HUES64 (cell line): Measurements from ENCODE around the gene CSGALNACT2.

Experiments used
- H3K27ac ChIP-seq: 2 replicates; pipeline ENCODE4 v1.7.0; 2013; ENCODE audit warnings: low read depth, low read length, inconsistent platforms
- H3K27me3 ChIP-seq: 2 replicates; pipeline ENCODE4 v1.6.1; 2013; ENCODE audit warnings: mild to moderate bottlenecking, low read length; ENCODE audit not compliant: insufficient read depth
- H3K36me3 ChIP-seq: 2 replicates; pipeline ENCODE4 v1.6.1; 2013; ENCODE audit warnings: mild to moderate bottlenecking, low read length; ENCODE audit not compliant: insufficient read depth
- H3K4me1 ChIP-seq: 2 replicates; pipeline ENCODE4 v1.6.1; 2013; ENCODE audit warnings: mild to moderate bottlenecking, low read length, moderate library complexity; ENCODE audit not compliant: insufficient read depth
- H3K4me3 ChIP-seq: 2 replicates; pipeline ENCODE4 v1.5.1; 2013; ENCODE audit warnings: mild to moderate bottlenecking, low read length, moderate library complexity
- H3K9ac ChIP-seq: 2 replicates; pipeline ENCODE4 v1.6.1; 2013; ENCODE audit warnings: mild to moderate bottlenecking, low read depth, low read length
- H3K9me3 ChIP-seq: 2 replicates; pipeline ENCODE4 v1.6.1; 2013; ENCODE audit warnings: low read depth, low read length; ENCODE audit not compliant: insufficient read depth
- WGBS: fragments of 150-250, 120-280 bp; methylation state at CpG from one replicate; pipeline ENCODE4 v1.1.7; 2013; ENCODE audit warnings: missing lambda C conversion rate; 5-methylcytosine and 5-hydroxymethylcytosine counted together

The CSGALNACT2 gene

DNA sequence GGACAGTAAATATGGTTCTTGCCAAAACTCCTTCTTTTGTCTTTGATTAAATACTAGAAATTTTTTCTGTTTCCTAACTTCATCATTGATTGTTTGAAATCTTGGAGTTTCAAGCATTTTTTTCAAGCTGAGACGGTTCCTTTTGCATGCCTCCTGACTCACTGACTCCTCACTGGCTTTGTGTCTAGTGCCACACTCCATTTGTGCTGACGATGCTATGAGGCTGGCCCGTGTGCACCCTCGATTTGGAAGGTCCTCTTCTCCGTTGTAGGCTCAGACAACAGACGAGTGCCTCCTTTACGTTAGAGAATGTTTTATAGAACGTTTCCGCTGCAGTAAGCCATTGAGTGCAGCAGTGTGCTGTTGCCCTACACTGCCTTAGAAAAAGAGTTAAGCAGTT lies 10.8 kb upstream of the CSGALNACT2 start:
- Histone ChIP-seq H3K9ac (no peak overlapping the region), H3K9me3 (no peaks in the 10 kb centered on the region), H3K4me3 (no peak overlapping the region), H3K4me1 (0 out of 2 replicates have a peak, but pooled peaks cover 5% of the 10 kb centered on the region), H3K27ac (no peak overlapping the region), H3K27me3 (no peaks in the 10 kb centered on the region), H3K36me3 (no peaks in the 10 kb centered on the region)
- WGBS: 92% methylated on average over 9 of the region's 9 CpGs

DNA sequence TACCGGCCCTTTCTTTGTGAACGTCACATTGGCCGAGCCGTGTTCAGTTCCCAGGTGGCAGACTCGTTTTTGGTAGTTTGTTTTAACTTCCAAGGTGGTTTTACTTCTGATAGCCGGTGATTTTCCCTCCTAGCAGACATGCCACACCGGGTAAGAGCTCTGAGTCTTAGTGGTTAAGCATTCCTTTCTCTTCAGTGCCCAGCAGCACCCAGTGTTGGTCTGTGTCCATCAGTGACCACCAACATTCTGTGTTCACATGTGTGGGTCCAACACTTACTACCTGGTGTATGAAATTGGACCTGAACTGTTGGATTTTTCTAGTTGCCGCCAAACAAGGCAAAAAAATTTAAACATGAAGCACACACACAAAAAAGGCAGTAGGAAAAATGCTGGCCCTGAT lies 9.9 kb upstream of the CSGALNACT2 start:
- H3K27me3 ChIP-seq: no peaks in the 10 kb centered on the region
- WGBS: 84% methylated on average over 8 of the region's 8 CpGs
- 0 out of 2 replicates have a peak, but pooled peaks cover 5% of the 10 kb centered on the region for H3K4me1 ChIP-seq
- no peak overlapping the region for H3K27ac ChIP-seq
- no peak overlapping the region for H3K4me3 ChIP-seq
- H3K9ac ChIP-seq: no peak overlapping the region
- no peaks in the 10 kb centered on the region for H3K36me3 ChIP-seq
- H3K9me3 ChIP-seq: no peaks in the 10 kb centered on the region

DNA sequence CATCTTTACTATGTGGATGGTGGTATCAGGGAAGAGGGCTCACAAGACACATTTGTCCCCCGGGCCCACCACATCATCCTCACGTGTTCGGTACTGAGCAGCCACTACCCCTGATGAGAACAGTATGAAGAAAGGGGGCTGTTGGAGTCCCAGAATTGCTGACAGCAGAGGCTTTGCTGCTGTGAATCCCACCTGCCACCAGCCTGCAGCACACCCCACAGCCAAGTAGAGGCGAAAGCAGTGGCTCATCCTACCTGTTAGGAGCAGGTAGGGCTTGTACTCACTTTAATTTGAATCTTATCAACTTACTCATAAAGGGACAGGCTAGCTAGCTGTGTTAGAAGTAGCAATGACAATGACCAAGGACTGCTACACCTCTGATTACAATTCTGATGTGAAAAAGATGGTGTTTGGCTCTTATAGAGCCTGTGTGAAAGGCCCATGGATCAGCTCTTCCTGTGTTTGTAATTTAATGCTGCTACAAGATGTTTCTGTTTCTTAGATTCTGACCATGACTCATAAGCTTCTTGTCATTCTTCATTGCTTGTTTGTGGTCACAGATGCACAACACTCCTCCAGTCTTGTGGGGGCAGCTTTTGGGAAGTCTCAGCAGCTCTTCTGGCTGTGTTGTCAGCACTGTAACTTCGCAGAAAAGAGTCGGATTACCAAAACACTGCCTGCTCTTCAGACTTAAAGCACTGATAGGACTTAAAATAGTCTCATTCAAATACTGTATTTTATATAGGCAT lies 9.1 kb upstream of the CSGALNACT2 start:
- Histone ChIP-seq H3K4me1 (0 out of 2 replicates have a peak, but pooled peaks cover 5% of the 10 kb centered on the region), H3K4me3 (no peak overlapping the region), H3K27ac (no peak overlapping the region)

DNA sequence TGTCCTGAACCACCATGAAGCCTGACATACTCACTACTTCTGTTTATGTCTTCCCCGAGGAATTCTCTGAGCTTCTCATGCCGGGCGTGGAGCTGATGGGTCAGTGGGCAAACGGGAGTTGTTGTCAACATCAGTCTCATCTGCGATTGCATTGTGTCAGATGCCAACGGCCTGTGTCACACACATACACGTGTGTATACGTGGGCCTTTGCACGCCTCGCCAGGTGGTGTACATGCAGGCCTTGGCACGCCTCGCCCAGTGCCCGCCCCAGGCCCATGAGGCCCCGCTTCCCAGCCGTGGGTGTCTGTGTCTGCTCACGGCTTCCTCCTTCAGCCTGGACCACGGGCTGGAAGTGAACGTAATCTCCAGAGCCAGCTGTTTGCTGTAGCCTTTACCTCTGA lies 7.5 kb upstream of the CSGALNACT2 start:
- Histone ChIP-seq H3K9ac (no peak overlapping the region), H3K4me1 (0 out of 2 replicates have a peak, but pooled peaks cover 5% of the 10 kb centered on the region), H3K4me3 (no peak overlapping the region), H3K27ac (no peak overlapping the region), H3K9me3 (no peaks in the 10 kb centered on the region), H3K27me3 (no peaks in the 10 kb centered on the region), H3K36me3 (no peaks in the 10 kb centered on the region)
- 94% methylated on average over 18 of the region's 18 CpGs for WGBS

More for the DNA sequence above, 9.1 kb upstream of the CSGALNACT2 start:
- Histone ChIP-seq H3K36me3 (no peaks in the 10 kb centered on the region), H3K9ac (no peak overlapping the region), H3K9me3 (no peaks in the 10 kb centered on the region), H3K27me3 (no peaks in the 10 kb centered on the region)
- WGBS: 84% methylated on average over 6 of the region's 6 CpGs

DNA sequence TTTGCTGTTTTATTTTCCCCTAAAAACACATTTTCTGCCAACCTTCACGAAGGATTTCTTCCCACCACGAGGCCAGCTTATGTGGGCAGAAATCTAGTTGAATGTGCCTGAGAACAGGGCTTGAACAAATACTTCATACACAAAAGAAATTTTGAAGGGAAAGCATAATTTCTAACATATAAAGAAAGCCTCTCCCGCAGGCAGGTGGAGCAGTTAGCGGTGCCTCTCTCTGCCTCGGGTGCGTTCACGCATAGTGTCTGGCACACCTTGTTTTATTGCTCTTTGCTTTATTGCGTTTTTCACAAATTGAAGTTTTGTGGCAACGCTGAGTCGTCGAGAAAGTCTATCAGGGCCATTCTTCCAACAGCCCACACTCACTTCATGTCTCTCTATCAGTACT lies 7.0 kb upstream of the CSGALNACT2 start:
- Histone ChIP-seq H3K4me1 (0 out of 2 replicates have a peak, but pooled peaks cover 5% of the 10 kb centered on the region), H3K9me3 (no peaks in the 10 kb centered on the region), H3K4me3 (no peak overlapping the region), H3K36me3 (no peaks in the 10 kb centered on the region), H3K9ac (no peak overlapping the region), H3K27ac (no peak overlapping the region), H3K27me3 (no peaks in the 10 kb centered on the region; the same call in 1 of the 2 replicates)
- 96% methylated on average over 11 of the region's 11 CpGs for WGBS

DNA sequence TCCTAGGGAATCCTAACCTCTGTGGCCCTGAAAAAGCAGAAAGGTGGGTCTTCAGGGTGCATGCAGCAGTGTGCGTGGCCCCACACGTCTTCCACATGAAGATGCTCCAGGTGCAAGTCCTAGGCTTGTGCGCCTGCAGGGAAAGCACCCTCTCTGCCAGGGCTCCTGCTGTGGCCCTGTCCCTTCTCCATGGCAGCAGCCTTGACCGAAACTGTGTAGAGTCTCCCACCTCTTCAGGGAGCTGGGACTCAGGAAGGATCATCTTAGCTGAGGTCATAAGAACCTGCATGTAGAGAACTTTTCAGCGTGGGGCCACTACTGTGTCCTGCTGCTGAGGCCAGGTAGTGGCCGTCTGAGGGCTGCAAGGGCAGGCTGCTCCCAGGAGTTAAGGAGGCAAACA lies 6.3 kb upstream of the CSGALNACT2 start:
- H3K27me3 ChIP-seq: peaks cover 6% of the 10 kb centered on the region; the same call in 1 of the 2 replicates
- no peak overlapping the region for H3K9ac ChIP-seq
- 0 out of 2 replicates have a peak, but pooled peaks cover 5% of the 10 kb centered on the region for H3K4me1 ChIP-seq
- no peaks in the 10 kb centered on the region for H3K36me3 ChIP-seq
- WGBS: 91% methylated on average over 6 of the region's 6 CpGs
- H3K4me3 ChIP-seq: no peak overlapping the region
- no peaks in the 10 kb centered on the region for H3K9me3 ChIP-seq
- no peak overlapping the region for H3K27ac ChIP-seq

DNA sequence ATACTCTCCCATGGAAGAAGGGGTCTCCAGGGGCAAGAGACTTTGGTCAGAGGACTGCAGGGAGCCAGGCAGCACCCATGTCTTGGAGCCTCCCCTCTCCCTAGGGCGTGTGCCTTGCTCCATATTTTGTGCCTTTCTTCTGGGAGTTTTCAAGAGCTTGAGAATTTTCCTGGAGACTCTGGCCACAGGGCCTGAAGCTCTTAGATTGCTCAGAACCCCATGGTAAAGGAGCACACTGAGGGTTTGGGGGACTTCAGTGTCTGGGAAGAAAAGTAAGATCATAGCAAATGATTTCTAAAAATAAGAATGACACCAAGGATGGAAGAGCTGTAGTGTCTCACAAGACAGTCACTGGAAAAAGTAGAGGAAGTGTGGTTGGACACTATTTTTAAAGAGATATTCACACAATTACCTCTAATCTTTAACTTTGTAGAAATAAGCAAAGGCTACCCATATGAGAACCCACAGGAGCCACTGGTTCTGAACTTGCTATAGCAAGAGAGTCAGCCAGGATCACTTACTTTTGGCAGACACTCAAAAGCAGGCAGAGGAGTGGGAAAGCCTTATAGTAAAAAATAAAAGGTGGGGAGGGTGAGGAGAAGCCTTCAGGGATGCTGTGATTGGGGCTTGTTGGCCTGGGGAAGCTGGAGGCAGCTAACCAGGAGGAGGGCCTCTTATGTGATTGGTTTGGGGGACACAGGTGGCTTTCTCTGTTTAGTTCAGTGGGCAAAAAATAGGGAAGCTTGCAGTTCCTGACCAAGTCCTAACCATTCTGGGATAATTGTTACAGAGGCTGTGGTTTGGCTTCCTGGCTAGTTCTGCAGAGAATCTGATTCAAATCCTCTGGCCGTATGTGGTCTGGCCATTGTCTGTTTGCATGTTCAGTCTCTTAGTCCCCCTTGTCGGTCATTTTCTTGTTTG lies 5.1 kb upstream of the CSGALNACT2 start:
- H3K9ac ChIP-seq: no peak overlapping the region
- peaks cover 12% of the 10 kb centered on the region for H3K27me3 ChIP-seq
- H3K27ac ChIP-seq: no peak overlapping the region
- WGBS: 86% methylated on average over 3 of the region's 3 CpGs
- 0 out of 2 replicates have a peak, but pooled peaks cover 5% of the 10 kb centered on the region for H3K4me1 ChIP-seq
- H3K9me3 ChIP-seq: no peaks in the 10 kb centered on the region
- H3K4me3 ChIP-seq: no peak overlapping the region
- no peaks in the 10 kb centered on the region for H3K36me3 ChIP-seq

DNA sequence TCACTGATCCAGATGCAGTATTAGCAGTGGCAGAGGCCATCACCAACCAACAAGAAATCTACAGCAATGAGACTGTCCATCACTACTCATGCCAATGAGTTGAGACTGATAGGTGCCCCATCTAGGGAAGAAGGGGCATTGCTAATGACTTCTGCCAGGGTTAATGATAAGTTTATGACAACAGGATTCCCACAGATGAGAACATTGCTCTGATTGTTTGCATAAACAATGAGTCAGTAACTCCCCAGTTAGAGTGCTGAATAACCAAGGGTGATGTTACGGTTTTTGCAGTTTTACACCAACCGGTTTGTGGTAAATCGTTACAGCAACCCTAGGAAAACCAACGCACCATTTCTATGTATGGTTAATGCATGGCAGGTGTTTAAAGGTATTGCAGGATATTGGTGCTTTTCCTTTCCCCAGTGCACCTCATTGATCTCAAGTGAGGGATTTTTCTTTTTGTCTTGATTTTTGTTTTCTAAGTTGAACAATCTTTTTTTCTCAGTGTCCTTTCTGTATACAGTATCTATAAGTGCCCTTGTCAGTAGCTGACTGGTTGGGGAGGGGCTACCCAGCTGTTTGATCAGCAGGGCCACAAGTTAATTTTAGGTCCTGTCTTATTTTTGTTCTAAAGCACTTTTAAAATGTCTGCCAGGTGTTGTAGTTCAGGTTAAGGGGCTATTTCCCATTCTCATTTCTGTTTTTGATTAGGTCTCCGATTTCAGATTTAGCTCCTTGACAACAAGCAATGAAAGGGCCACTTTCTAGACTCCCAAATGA lies 3.9 kb upstream of the CSGALNACT2 start:
- Histone ChIP-seq H3K4me1 (peaks cover 8% of the 10 kb centered on the region), H3K27me3 (peaks cover 17% of the 10 kb centered on the region), H3K27ac (no peak overlapping the region), H3K9ac (no peak overlapping the region), H3K9me3 (no peaks in the 10 kb centered on the region), H3K4me3 (no peak overlapping the region), H3K36me3 (no peaks in the 10 kb centered on the region)
- 91% methylated on average over 5 of the region's 5 CpGs for WGBS

DNA sequence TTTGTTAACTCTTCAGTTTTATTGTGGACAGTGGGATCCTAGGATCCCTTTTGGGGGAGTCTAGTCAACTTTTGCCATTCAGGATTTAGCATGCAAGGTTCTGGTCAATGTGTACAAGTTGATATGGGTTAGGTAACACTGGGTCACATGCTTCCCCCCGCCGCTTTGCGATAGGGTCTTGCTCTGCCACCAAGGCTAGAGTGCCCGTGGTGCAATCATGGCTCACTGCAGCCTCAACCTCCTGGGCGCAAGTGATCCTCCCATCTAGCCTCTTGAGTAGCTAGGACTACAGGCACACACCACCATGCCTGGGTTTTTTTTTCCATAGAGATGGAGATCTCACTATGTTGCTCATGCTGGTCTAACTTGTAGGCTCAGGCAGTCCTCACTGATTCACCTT lies 3.2 kb upstream of the CSGALNACT2 start:
- WGBS: 95% methylated on average over 5 of the region's 5 CpGs
- H3K27ac ChIP-seq: no peak overlapping the region
- no peak overlapping the region for H3K4me3 ChIP-seq
- no peaks in the 10 kb centered on the region for H3K36me3 ChIP-seq
- H3K9me3 ChIP-seq: no peaks in the 10 kb centered on the region
- peaks cover 22% of the 10 kb centered on the region for H3K27me3 ChIP-seq
- no peak overlapping the region for H3K9ac ChIP-seq
- H3K4me1 ChIP-seq: peaks cover 6% of the 10 kb centered on the region

DNA sequence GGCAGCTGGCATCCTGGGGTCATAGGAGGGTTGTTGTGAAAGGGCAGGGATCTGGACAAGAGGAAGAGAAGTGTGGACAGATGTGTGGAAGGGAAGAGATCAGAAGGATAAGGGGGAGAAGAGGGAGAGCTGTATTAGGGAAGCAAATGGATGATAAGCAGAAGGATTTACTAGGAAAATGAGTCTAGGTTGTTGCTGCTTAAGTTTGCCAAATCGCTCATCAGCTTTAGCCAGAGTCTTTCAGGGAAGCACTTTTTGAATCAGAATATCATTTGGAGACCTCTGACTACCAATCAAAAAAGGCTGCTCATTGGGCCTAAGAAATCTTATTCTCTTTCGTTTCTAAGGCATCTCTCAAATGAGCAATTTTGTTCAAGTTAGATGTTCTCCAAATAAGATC lies 2.6 kb upstream of the CSGALNACT2 start:
- 90% methylated on average over 2 of the region's 2 CpGs for WGBS
- Histone ChIP-seq H3K4me3 (no peak overlapping the region), H3K9me3 (no peaks in the 10 kb centered on the region), H3K9ac (no peak overlapping the region), H3K4me1 (peaks cover 6% of the 10 kb centered on the region), H3K27ac (no peak overlapping the region), H3K36me3 (no peaks in the 10 kb centered on the region), H3K27me3 (peaks cover 22% of the 10 kb centered on the region)
